ENCODE data around the gene CHIC2.

Gene CHIC2

DNA sequence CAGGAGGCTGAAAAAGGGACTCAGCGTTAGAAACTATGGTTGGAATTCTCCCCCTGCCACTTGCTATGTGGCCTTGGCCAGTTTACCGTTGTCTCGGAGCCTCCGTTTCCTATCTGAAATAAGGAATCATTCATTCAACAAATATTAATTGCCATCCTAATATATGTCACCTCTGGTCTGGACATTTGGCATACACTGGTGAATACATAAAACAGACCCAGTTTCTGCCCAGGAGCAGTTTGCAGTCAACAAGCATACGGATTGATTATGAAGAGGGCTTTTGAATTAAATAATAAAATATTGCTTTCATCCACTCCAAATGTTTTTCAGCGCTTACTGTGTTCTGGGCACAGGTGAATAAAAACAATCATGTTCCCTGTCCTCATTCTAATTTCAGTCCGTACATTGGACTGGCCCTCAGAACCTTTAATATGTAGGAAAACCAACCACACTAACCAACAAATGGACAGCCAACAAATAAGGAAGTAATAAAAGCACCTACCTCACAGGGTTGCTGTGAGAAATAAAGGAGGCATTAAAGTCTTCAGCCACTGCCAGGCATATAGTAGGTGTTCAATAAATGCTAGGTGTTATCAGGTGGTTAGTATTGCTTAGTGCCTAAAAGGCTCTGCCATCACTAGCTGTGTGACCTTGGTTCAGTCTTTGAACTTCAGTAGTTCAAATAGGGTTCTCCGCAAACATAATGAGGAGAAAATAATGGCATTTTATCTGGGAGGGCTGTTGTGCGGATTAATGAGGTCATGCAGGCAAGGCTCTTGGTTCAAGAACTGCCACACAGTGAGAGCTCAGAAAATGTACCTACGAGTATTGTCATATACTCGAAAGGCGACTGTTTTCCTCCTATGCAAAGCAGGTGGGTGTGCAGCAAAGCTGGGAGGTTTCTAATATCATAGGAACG, 28.3 kb upstream of the CHIC2 start:
- no peak for DNase-seq

DNA sequence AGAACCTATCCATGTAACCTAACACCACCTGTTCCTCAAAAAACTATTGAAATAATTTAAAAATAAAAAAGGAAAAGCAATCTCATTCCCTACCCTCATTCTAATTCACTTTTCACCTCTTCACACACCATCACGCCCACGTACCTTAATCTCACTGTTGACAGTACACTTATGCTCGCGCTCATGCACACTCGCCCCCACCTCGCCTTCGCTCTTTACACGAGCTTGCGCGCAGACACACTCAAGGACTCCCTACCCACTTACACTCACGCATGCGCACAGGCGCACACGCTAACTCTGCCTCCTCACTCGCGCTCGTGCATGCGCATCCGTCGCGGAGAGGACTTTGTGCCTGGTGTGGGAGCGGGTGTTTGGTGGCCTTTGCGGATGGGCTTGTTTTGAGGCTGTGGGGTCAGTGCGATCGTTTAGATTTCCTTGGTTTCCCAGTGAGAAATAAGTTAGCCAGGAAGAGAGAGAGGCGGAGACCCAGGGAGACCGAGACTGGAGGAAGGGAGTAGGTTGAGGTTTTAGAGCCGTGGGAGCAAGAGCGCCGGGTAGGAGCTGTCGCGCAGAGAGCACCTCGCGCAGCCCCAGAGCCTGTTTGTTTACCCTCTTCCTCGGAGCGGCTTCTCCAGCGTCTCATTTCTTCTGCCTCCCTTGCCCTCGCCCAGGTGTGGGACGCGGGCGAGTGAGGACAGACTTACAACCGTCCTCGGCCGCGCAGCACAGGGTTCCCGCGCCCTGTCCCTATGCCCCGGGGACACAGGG, 27.4 kb upstream of the CHIC2 start:
- DNase-seq: no peak

DNA sequence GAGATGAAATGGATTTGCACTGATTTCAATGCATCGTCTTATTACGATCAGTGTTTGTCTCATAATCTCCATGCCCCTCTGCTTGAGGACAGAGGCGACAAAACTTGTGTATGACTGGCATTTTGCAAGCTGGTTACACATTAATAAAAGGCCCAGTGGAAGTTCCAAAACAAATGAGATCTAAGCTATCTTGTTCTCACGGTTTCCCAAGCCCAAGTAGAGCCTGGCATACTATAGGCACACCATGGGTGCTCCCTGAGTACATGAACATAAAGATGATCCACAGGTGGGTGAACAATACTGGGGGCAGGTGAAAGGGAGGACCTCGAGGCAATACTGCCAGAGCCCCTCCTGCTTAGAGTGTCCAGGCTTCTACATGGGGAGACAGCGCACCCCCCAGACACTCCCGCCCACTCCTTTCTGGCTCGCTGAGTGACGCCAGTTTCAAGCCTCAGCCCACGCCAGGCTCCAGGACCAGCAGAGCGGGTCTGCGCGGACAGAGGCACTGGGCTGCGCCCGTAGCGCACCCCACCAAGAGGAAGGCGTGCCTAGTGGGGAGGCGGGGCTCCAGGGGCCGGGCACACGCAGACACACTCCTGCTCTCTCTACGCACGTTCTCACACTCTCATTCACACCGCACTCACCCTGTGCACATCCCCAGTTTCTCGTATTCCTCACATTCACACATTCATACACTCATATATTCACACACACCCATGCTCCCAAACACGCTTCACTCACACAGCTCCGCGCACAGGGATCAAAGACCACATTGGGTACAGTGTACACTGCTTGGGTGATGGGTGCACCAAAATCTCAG, 26.6 kb upstream of the CHIC2 start:
- DNase-seq: no peak

DNA sequence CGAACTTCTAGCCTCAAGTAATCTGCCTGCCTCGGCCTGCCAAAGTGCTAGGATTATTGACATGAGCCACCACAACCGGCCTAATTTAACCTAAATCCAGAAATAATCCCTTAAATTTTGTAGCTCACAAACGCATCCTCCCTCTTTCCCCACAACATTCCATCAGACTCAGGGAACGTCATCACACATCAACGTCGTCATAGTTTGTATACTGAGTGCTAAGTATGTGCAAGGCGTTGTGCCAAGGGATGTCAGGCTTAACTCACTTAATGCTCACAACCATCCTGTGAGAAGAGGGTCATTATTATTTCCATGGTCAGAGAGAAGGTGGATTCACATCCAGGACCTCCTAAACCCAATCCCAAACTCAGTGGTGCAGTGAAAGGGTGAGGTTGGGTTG, 26.0 kb upstream of the CHIC2 start:
- DNase-seq: no peak

DNA sequence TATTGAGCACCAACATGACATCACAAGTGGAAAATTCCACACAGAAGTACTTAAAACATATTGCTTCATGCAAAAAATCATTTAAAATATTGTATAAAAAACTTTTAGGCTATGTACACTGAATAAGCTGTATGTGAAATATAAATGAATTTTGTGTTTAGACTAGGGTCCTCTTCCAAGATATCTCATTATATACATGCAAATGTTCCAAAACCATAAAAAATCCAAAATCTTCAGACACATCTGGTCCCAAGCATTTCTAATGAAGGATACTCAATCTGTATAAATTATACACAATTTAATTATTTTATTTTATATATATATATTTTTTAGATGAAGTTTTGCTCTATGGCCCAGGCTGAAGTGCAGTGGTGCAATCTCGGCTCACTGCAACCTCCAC, 25.5 kb upstream of the CHIC2 start:
- no peak for DNase-seq

DNA sequence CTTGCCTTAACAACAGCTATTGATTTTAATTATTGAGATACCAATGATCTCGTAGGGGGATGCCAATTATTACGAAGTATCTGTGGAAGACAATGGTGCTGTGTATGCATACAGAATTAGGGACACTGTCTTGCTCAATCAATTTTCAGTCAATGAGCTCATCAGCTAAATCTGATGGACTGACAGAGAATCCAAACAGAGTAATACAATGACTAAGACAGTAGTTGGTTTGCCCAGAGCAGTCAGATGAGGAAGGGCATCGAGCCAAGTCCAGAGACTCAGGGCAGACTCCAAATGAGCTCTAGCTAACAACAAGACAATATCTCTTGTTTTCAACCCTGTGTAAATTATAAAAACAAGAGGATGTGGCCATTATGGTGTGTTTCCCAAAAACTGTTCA, 20.9 kb upstream of the CHIC2 start:
- no peak for DNase-seq

DNA sequence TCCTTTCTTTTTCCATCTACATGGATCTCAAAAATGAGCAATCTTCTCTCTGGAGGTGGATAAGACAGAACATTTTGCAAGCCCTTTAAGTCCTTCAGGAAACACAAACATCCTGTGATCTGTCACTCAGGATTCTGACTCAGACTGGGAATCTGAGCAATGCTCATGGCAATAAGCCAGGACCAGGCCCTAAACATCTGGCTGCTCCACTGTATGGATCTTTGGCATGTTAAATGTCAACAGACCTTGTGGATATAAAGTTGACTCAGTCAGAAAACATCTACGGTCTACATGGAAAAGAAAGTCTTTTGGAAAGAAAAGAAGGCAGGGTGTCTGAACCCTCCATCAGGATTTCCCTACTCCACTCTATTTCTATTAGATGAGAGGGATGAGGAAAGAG, 17.8 kb upstream of the CHIC2 start:
- no peak for DNase-seq

DNA sequence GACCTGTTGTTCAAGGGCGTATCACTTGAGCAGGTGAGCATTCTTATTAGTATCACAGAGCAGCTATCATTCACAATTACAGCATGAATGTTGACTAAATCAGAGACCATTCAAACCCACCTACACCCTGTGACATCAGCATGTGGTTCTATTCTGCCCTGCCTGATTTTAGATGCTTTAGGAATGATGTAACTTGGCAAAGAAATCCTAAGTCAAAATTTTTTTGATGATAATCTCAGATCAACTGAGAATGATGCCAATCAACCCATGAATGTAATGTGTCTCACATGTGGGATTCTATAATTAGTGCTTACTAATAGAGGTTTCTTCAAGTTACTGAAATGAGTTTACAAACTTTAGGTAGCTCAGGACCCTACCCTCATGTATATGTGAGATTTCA, 13.4 kb upstream of the CHIC2 start:
- DNase-seq: no peak

DNA sequence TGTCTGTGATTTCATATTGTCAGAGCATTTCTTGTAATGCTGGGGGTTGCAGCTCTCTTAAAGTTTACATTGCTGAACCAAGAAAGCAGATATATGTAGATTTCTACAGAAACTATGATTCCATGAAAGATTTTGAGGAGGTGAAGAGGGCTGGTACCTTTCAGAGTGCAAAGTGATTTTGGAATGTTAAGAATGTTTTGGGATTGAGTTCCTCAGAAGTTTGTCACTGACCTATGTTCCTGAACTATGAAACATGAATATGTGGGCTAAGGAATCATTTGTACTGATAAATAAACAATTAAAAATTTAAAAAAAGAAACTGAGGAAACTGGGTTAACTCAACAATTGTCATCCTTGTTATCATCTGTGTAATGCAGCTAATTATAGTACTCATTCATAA, 12.3 kb upstream of the CHIC2 start:
- no peak for DNase-seq

DNA sequence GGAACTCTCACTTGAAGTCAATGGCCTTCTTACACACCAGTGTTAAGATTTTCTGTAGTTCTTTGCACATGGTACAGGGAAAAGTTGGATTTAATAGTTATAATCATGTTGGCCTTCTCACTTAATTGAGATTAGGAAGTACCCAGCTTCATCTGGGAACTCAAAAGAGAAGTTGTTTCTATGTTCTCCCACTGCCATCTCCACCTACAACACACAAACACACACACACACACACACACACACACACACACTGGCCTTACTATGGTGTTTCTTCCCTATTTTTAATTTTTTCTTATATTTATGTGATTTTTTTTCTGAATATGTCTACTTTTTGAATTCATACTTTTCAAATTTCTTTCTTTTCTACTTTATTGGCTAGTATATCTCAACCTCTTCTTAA, 10.0 kb upstream of the CHIC2 start:
- DNase-seq: no peak

DNA sequence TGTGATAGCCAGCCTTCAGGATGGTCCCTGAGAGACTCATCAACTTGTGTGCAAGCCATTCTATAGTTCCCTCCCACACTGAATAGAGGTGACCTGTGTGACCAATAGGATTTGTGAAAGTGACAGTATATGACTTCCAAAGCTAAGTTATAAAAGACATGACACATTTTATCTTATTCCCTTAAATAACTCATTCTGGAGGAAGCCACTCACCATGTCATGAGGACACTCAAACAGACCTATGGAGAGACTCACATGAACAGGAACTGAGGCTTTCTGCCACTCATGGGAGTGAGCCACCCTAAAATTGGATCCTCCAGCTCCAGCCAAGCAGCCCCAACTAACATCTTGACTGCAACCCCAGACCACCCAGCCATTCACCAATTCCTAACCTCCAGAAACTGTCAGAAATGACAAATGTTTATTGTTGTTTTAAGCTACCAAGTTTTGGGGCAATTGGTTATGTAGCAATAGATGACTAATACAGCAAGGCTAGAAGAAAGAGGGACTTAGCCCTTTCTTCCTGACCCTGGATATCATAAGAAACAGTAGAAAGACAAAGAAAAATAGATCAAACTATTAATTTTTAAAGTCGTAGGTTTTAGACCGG, 9.0 kb upstream of the CHIC2 start:
- DNase-seq: no peak

DNA sequence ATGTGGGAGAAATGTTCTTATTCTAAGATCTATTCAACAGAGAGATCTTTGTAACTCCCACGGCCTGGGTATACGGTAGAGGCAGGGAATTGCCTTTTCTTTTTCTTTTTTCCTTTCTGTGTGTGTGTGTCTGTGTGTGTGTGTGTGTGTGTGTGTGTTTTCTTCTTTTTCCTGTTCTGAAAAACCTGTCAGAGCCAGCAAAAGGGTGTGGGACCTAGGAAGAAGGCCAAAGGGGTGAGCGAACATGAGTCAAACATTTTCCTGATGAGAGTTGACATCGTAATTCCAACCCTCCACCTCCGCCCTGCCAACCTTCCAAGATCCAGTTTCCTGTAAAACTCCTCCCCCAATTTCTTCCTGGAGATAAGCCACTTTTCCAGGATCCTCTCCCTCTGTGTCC, 2.8 kb upstream of the CHIC2 start:
- DNase-seq: no peak

DNA sequence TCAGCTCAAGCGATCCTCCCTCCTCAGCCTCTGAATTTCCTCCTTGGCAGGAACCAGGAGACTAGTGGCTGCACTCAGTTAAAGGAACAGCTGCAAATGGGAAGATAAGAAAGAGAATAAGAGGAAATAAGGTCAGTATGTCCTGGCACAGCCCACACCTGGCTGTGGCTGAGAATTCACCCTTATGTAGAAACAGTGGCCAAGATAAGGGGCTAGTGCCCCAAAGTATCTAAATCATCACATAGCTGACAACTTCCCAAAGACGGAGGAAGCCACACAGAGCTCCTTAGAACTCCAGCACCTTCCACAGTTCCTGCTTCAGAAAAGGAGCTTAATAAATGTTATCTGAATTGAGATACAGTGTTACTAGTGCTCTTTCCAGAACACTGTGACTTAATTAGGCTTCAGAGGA, 2.3 kb upstream of the CHIC2 start:
- DNase-seq: peak; percentile 70

DNA sequence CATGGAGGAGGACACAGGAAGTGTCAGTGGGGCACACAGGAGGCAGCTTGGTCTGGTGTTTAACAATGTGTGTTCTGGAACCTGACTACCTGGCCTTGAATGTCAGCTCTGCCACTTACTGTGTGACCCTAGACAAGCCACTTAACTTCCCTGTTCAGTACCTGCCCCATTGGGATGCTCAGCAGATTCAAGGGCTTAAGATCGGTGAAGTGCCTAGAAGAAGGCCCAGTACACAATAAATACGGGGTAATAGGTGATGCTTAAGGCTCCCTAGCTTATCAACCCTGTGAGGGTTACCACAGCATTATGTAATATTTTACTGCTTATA, 1.6 kb upstream of the CHIC2 start:
- DNase-seq: no peak

DNA sequence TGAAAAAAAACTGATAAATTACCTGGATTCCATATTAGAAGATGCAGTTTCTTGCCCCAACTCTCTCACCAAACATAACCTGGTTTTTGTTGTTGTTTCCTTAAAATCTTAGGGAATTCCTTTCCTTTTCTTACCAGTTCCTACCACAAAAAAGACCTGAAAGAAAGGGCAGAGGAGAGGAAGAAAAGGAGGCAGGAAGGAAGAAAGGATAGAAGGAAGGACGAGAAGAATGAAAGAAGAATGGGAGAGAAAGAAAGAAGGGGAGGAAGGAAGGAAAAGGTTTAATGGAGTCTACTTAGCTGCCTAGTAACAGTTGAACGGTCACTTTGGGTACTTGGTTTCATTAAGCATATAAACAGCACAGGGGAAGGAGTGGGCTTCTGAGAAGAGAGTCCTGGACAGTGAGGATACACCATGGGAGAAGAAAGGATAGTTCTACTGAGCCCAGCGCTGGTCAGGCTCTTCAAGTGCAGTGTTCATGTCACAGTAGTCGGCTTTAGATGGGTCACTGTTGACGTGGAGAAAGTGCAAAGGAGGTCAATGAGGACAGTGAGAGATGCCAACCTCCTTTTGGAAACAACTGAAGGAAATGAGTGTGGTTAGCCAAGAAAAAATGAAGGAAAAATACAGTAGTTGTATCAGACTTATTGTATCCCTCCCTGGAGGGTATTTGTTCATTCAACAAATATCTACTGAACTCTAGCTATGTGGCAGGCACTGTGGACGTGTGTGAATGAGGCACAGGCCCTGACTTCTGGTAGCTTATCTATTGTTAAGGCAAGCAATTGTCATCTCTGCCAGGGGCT, 1.1 kb upstream of the CHIC2 start:
- peak; percentile 29 for DNase-seq

DNA sequence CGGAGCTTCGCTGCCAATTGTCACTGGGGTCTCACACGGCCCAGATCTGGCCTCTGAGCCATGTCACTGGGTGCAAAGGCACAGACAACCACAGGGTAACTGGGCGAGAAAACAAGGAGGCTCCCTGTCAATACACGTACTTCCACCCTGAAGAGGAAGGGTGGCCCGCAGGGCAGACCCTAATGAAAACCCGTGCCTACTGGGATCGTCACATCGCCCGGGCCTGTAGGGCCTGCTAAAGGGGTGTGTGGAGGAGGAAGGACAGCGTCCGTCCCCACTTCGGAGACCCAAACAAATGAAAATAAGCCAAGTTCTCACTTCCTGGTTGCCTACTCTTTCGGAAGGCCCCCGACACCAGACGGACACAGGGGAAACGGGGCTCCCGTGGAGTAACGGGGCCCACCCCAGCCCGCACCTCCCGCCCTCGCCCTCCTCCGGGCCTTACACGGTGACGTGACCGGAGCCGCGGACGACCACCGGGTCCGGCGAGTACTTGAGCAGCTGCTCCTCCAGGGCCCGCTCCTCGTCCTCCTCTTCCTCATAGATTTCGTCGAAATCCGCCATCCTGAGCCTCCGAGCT, 578 bp downstream of the CHIC2 start:
- DNase-seq: peak; percentile 7

DNA sequence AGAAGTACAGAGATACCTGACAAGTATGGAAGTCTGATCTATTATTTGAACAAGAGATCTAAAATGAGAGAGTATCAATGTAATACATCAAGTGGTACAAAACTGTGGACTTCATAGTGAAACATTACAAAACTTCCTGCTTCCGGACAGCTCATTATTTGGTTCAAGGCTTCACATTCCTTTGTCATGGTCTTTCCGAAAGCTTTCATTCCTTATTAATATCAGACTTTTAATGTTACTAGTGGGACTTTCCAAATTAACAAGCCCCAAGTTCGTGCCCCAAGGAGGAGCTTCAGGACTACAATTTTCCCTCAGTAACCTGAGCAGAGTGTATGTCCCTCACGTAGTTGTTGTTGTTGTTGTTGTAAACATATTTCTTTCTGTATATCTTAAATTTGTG, 1.2 kb downstream of the CHIC2 start:
- peak; percentile 28 for DNase-seq

DNA sequence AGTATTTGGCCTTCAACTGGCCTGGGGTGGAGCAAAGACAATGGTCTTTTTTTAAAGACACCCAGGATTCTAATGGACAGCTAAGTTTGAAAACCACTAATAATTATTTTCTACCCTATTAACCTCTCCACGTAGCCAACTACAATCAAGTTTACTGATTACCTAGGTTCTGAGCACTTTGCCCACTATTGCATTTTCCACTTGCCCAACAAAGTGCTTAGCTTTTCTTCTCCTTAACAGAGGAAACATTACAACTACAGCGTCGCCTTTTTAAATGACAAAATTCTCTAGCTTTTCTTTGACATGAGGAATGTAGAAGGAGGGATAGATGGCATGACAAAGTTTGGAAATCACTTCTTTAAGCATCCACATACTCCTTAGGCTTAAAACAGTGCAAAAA, 2.0 kb downstream of the CHIC2 start:
- no peak for DNase-seq

DNA sequence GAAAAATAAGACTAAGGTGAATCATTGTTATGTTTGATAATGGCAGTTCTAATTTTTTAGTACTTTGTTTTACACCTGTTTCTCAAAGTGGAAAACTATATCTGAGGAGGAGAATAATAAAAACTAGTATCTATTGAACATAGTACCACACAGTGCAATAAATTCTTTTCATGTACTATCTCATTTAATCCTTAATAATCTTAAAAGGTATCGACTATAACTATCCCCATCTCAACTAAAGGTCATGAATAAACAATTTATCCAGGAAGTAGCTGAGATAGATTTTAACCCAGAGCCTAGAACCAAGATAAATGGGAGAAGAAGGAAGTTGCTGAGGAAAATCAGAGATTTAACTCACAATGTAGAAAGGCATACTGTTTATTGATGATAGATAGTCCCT, 2.5 kb downstream of the CHIC2 start:
- DNase-seq: no peak

DNA sequence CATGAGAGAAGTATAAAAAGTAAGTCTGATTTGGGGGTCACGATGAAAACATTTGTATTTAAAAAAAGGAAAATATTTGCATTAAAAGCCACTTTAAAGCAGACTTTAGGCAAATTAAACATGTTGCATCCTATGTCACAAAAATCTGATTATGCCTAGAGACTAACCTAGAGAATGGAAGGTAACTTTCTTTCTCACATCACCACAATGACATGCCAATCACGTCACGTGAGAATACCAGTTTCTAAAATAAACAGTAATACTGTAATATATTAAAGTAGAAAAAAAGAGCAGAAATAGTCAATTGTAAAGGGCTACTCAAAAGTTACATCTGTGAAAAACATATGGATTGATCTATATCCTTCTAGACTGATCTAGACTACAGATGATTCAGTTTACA, 3.3 kb downstream of the CHIC2 start:
- DNase-seq: no peak

DNA sequence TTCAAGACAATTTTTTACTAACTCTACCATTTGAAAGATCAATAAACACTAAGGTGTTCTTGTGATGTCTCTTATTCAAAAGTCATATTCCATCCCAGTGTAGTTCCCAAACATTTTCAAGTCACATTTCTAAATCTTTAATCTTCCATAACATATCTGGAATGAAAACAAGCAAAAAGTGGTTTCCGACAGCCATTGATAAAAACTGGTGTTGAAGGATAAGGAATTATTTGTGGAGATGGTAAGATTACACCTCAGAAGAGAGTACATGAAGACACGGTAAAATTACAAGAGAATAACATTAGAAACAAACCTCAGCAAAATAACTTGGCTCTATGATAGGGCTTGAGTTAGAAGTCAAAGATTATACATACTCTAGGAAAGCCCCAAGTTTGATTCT, 4.3 kb downstream of the CHIC2 start:
- DNase-seq: no peak

DNA sequence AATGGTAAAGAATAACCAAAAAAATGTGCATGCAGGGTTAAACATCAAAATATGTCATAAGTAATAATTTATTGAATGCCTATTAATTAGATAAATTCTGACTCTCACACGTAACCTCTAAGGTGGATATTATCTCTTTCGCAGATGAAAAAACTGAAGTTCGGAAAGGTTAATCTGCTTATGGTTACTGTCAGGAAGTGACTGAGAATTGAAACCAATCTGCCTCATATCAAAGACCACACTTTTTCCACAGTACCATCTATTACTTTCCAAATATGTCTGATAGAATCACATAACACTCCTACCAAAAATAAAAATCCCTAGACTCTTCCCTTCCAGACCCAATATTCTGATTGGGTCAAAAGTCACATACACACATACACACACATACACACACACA, 6.2 kb downstream of the CHIC2 start:
- no peak for DNase-seq
